Aorta (tissue), 5 donors: ENCODE data around the gene SV2B. TPM values are rescaled to one million over a fixed set of nuclear protein-coding genes. Genes with fewer than 3 reads are reported as not detected.

Source experiments
- ATAC-seq: fragments of 200-7000 bp; cut with Tn5 transposase; one replicate; pipeline ENCODE4 v1.9.1; 2022; ENCODE audit warnings: moderate library complexity; ENCODE audit not compliant: low FRiP score
- DNase-seq, 2 donors: peaks; one replicate each; pipeline ENCODE4 v3.0.0-alpha.2; 2020
- H3K27ac ChIP-seq, 2 donors: one replicate each; pipeline ENCODE4 v1.5.1; 2013; ENCODE audit warnings: low read length in 2 of 2, mild to moderate bottlenecking in 2 of 2, moderate library complexity in 2 of 2, control low read depth in 1 of 2, inconsistent platforms in 1 of 2, low read depth in 1 of 2
- H3K27me3 ChIP-seq, 2 donors: one replicate each; pipeline ENCODE4 v1.6.1; 2013; ENCODE audit warnings: control low read depth in 1 of 2, low read length in 1 of 2, mild to moderate bottlenecking in 1 of 2, moderate library complexity in 1 of 2; ENCODE audit not compliant: insufficient read depth in 2 of 2, control insufficient read depth in 1 of 2
- H3K36me3 ChIP-seq, 2 donors: one replicate each; pipeline ENCODE4 v1.6.1; 2013; ENCODE audit warnings: control low read depth in 1 of 2, low read length in 1 of 2, mild to moderate bottlenecking in 1 of 2; ENCODE audit not compliant: insufficient read depth in 2 of 2, control insufficient read depth in 1 of 2
- H3K4me1 ChIP-seq, 2 donors: one replicate each; pipeline ENCODE4 v1.6.1; 2013; ENCODE audit warnings: low read length in 2 of 2, control low read depth in 1 of 2, mild to moderate bottlenecking in 1 of 2, moderate library complexity in 1 of 2; ENCODE audit not compliant: insufficient read depth in 2 of 2, control insufficient read depth in 1 of 2
- H3K4me3 ChIP-seq, 2 donors: one replicate each; pipeline ENCODE4 v1.5.1; 2013; ENCODE audit warnings: low read length in 2 of 2, control low read depth in 1 of 2, mild to moderate bottlenecking in 1 of 2
- H3K9me3 ChIP-seq: one replicate; pipeline ENCODE4 v1.6.1; 2013; ENCODE audit warnings: mild to moderate bottlenecking, low read length; ENCODE audit not compliant: control insufficient read depth
- WGBS, 2 donors: extraction: QIAGEN DNeasy Blood & Tissue Kit; methylation state at CpG; one replicate each; pipeline ENCODE4 v1.1.7; 2013; 5-methylcytosine and 5-hydroxymethylcytosine counted together
- intact Hi-C, 2 donors: fragments of 100-400 bp; cut with DNase I; formaldehyde crosslinking; loops; one replicate each; pipeline versions ENCODE4 v1.14.2 to v1.15.0; 2022
- polyA plus RNA-seq, 2 donors: library from polyadenylated mRNA; stranded (reverse); fragments of 200-250 nt; gene quantifications; one replicate each; pipeline ENCODE4 v1.2.3, GENCODE V29; 2013
- total RNA-seq, 2 donors: library from RNA; stranded (reverse); fragmentation: NEBNext Ultra II Directional; extraction: Animal tissue kit (Norgen Biotek cat#: 25700); gene quantifications; one replicate each; pipeline ENCODE4 v1.2.1, GENCODE V29; 2021
- donor health status: healthy with polysubstance abuse.
- donor health status: Bipolar disorder and iron deficiency.
- donor health status: DM: no; HTN: no; CAD: no.
- donor health status: DM: no; HTN: no; CAD: no.
- donor health status: DM: yes; HTN: yes; CAD: no.

The SV2B gene
- total and polyA plus RNA-seq, 4 donors: 2.5 to 6.4 TPM; not detected in 2

DNA sequence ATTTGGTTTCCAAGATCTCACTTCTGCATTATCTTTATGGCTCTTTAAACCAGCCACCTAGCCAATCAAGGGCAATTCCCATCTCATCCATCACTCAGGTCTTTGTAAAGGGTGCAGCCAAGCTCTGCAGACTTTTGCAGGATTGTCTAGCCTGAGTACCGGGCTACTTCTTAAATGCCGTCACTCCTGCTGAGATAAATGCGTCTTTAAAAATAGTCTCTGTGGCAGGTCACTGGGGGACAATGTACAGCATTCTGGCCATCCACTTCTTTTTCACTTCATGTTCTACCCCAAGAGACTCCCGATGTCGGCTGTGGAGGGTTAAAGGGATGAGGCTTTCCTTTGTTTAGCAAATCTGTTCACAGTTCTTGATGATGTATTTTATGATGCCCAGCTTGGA lies 194.7 kb downstream of the SV2B start:
- H3K27me3 ChIP-seq: no peaks in the 10 kb centered on the region
- intact Hi-C loops: no loop called here
- WGBS, 2 donors: 18 to 27% methylated on average over 5 of the region's 5 CpGs
- ATAC-seq (no peak), DNase-seq (no peak)
- no peaks in the 10 kb centered on the region for H3K4me1 ChIP-seq
- H3K27ac ChIP-seq: no peak overlapping the region
- no peaks in the 10 kb centered on the region for H3K9me3 ChIP-seq
- H3K4me3 ChIP-seq: no peak overlapping the region
- H3K36me3 ChIP-seq: no peaks in the 10 kb centered on the region

DNA sequence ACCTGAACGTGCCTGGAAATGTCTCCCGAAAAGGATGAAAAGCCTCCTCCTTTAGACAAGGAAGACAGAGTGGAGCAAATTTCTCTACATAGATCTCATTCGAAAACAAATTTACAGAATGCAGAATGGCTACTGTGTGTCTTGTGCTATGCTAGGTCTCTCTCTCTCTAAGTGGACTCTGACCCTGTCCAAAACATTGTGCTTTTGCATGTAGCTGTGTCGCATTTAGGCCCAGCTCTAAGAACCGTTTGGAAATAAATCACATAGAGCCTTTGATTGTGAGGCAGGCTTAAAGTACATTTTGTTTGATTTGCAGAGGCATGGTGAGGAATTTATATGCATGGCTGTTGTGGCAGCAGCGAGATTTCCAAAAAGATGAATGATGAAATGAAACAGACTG lies 198.0 kb downstream of the SV2B start:
- no peaks in the 10 kb centered on the region for H3K36me3 ChIP-seq
- DNase-seq: no peak
- 73 to 77% methylated on average over 6 of the region's 6 CpGs for WGBS, 2 donors
- no peaks in the 10 kb centered on the region for H3K4me1 ChIP-seq
- H3K27me3 ChIP-seq: no peaks in the 10 kb centered on the region
- ATAC-seq: no peak
- H3K4me3 ChIP-seq: no peak overlapping the region
- no peak overlapping the region for H3K27ac ChIP-seq
- no peaks in the 10 kb centered on the region for H3K9me3 ChIP-seq
- intact Hi-C loops: no loop called here

DNA sequence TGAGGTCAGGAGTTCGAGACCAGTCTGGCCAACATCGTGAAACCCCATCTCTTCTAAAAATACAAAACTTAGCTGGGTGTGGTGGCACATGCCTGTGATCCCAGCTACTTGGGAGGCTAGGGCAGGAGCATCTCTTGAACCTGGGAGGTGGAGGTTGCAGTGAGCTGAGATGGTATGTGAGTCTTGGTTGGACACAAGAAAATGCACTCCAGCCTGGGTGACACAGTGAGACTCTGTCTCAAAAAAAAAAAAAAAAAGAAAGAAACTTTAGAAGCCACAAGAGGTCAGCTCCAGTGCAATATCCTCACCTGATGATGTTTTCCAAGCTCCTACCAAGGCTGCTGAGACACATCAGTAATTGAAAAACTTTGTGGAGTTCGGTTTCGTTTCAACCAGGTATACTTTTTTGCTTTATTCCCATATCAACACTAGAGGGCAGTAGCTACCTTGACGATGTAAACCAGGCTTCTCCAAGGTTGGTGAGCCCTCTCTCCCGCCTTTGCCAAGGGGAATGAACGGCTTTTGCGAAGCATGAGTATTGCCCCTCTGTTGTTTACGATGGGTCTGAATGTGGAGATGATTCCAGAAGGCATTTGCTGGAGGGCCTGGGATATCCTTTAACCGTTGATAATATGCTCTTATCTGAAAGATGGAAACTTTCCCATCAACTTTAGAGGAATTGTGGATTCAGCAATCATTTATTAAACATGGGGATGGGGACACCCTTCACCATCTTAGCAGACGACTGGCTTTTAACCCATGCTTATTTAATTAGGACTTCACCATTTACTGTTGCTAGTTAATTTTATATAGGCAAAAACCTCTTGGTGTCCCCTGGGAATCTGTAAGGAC lies 202.8 kb downstream of the SV2B start:
- Histone ChIP-seq H3K9me3 (no peaks in the 10 kb centered on the region), H3K4me1 (no peaks in the 10 kb centered on the region), H3K27ac (no peak overlapping the region), H3K36me3 (no peaks in the 10 kb centered on the region), H3K27me3 (no peaks in the 10 kb centered on the region), H3K4me3 (no peak overlapping the region)
- DNase-seq: no peak
- intact Hi-C loops: loop anchor here (5.0 to 10.0 kb wide), 3 partner anchors 552 to 779 kb away; partner anchors contain the start of gene SLCO3A1 (in 1 of the 2)
- WGBS, 2 donors: 18% methylated on average over 11 of the region's 11 CpGs
- ATAC-seq: peak; percentile 78

GRCh38 chr15:91304210-91304609 lies 204.2 kb downstream of the SV2B start:
- ATAC-seq (no peak), DNase-seq (no peak)
- Histone ChIP-seq H3K36me3 (no peaks in the 10 kb centered on the region), H3K4me1 (no peaks in the 10 kb centered on the region), H3K9me3 (no peaks in the 10 kb centered on the region), H3K27me3 (no peaks in the 10 kb centered on the region), H3K4me3 (no peak overlapping the region), H3K27ac (no peak overlapping the region)
- WGBS, 2 donors: 62 to 80% methylated on average over 2 of the region's 2 CpGs
- intact Hi-C loops: loop anchor here (5.0 to 10.0 kb wide), 3 partner anchors 551 to 778 kb away; partner anchors contain the start of gene SLCO3A1 (in 1 of the 2)

DNA sequence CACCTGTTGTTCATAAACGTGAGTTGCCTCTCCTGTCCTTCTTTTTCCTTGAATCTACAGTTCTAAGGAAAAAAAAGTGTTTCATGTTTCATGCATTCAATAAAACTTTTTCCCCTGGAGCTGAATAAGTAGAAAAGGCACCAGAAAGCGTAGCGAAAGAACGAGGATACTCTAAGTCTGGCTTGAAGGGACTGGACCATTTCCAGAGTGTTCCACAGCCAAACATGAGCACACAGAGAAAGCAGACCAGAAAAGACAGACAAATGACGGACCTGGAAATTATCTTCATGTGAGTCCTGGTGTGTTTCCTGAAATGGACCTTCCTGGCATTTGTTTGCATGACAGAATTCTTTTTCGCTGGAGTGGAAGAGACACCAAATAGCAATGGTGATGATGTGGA lies 204.7 kb downstream of the SV2B start:
- H3K36me3 ChIP-seq: no peaks in the 10 kb centered on the region
- 11 to 15% methylated on average over 6 of the region's 6 CpGs for WGBS, 2 donors
- intact Hi-C loops: loop anchor here (5.0 to 10.0 kb wide), 3 partner anchors 550 to 778 kb away; partner anchors contain the start of gene SLCO3A1 (in 1 of the 2)
- ATAC-seq (no peak), DNase-seq (no peak)
- H3K27me3 ChIP-seq: no peaks in the 10 kb centered on the region
- H3K4me3 ChIP-seq: no peak overlapping the region
- H3K9me3 ChIP-seq: no peaks in the 10 kb centered on the region
- H3K4me1 ChIP-seq: no peaks in the 10 kb centered on the region
- H3K27ac ChIP-seq: no peak overlapping the region

DNA sequence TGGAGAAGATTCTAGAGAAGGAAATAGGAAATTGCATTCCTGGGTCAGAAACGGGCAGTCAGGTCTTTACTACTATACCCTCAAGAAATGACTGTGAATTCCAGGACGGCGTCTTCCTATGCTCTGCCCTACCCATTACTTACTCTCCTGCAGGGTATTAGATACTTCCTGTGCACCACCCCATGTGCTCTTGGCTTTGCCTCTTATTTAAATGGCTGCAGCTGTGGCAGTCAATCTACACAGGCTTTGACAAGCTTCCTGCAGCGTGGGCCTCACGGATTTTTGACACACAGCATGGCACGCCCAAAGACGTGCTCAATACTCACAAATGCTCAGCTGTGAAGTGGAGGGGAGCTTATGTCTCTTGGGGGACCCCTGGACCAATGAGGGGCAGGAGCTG lies 206.1 kb downstream of the SV2B start:
- intact Hi-C loops: loop anchor here in 1 of 2 donors (10.0 kb wide), 1 partner anchor 549 kb away; the partner anchor contains the start of gene SLCO3A1
- ATAC-seq: no peak
- Histone ChIP-seq H3K27ac (no peak overlapping the region), H3K27me3 (no peaks in the 10 kb centered on the region), H3K9me3 (no peaks in the 10 kb centered on the region), H3K4me1 (no peaks in the 10 kb centered on the region), H3K4me3 (no peak overlapping the region), H3K36me3 (no peaks in the 10 kb centered on the region)
- DNase-seq: no peak
- WGBS, 2 donors: 84 to 92% methylated on average over 7 of the region's 7 CpGs

GRCh38 chr15:91307601-91308000 lies 207.5 kb downstream of the SV2B start:
- DNase-seq: no peak
- no peaks in the 10 kb centered on the region for H3K9me3 ChIP-seq
- H3K36me3 ChIP-seq: no peaks in the 10 kb centered on the region
- ATAC-seq: no peak
- intact Hi-C loops: loop anchor here in 1 of 2 donors (10.0 kb wide), 1 partner anchor 547 kb away; the partner anchor contains the start of gene SLCO3A1
- no peaks in the 10 kb centered on the region for H3K4me1 ChIP-seq
- H3K4me3 ChIP-seq: no peak overlapping the region
- H3K27ac ChIP-seq: no peak overlapping the region
- WGBS, 2 donors: 32 to 47% methylated on average over 2 of the region's 2 CpGs
- no peaks in the 10 kb centered on the region for H3K27me3 ChIP-seq

- intact Hi-C loops: loop anchor here in 1 of 2 donors (10.0 kb wide), 1 partner anchor 547 kb away; the partner anchor contains the start of gene SLCO3A1
Measured at GRCh38 chr15:91308199-91308598, 208.1 kb downstream of the SV2B start.

GRCh38 chr15:91308855-91309254 lies 208.8 kb downstream of the SV2B start:
- intact Hi-C loops: loop anchor here in 1 of 2 donors (10.0 kb wide), 1 partner anchor 546 kb away; the partner anchor contains the start of gene SLCO3A1
- H3K27me3 ChIP-seq: no peaks in the 10 kb centered on the region
- DNase-seq: no peak
- H3K27ac ChIP-seq: no peak overlapping the region
- H3K9me3 ChIP-seq: no peaks in the 10 kb centered on the region
- no peak overlapping the region for H3K4me3 ChIP-seq
- no peaks in the 10 kb centered on the region for H3K36me3 ChIP-seq
- WGBS, 2 donors: 82 to 83% methylated on average over 4 of the region's 4 CpGs
- H3K4me1 ChIP-seq: no peaks in the 10 kb centered on the region
- ATAC-seq: no peak

More at GRCh38 chr15:91308199-91308598, 208.1 kb downstream of the SV2B start:
- H3K27ac ChIP-seq: no peak overlapping the region
- H3K36me3 ChIP-seq: no peaks in the 10 kb centered on the region
- no peaks in the 10 kb centered on the region for H3K9me3 ChIP-seq
- WGBS, 2 donors: 82 to 86% methylated on average over 4 of the region's 4 CpGs
- H3K4me3 ChIP-seq: no peak overlapping the region
- no peaks in the 10 kb centered on the region for H3K27me3 ChIP-seq
- H3K4me1 ChIP-seq: no peaks in the 10 kb centered on the region
- DNase-seq (no peak), ATAC-seq (no peak)
